Measurements from ENCODE around the gene MAGI1. TPM values are rescaled to one million over a fixed set of nuclear protein-coding genes. Genes with fewer than 3 reads are reported as not detected.

The MAGI1 gene
- total RNA-seq, 1 experiment from 2014 or later: 38.6 TPM

DNA sequence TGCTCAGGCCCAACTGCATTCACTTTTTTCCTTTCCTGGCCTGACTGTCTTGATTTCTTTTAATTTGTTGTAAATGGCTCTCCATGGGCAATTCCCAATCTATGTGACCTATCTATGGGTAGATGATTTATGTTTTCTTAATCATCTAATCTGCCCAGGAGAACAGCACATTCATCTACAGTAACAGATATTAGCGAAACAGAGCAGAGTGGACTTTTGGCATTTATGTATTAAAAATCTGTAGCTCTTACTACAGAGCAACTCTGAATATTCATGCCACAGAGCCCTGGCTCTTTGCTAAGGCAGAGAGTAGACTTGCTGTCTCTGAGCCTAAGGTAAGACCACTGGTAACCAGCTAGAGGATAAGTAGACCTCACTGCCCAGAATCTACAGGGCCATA lies 676.0 kb downstream of the MAGI1 start:
- H3K27me3 ChIP-seq (ENCODE audit: insufficient read depth, low read length): no peaks in the 10 kb centered on the region
- H3K9me2 ChIP-seq (ENCODE audit: insufficient read depth): no peaks in the 10 kb centered on the region
- H3K36me3 ChIP-seq (ENCODE audit: control insufficient read depth in 1 of 2, insufficient read depth in 2 of 2, low read length in 2 of 2): peaks cover 0 to 3% of the 10 kb centered on the region in 2 experiments; a peak in 1 of 4 replicates
- no peak overlapping the region for H2AFZ ChIP-seq (ENCODE audit: low read depth, low read length, poor library complexity, severe bottlenecking)
- ChIA-PET POLR2A (no interaction called here), RAD21 (ENCODE audit: low non-redundant PET in 1 of 2, low total read pairs in 2 of 2, uncharacterized antibody in 2 of 2, unreplicated experiment in 2 of 2) (no interaction called here), CTCF (no interaction called here)
- H3K4me1 ChIP-seq (ENCODE audit: control insufficient read depth in 1 of 2, insufficient read depth in 2 of 2, low read length in 2 of 2): no peaks in the 10 kb centered on the region
- H3K4me2 ChIP-seq (ENCODE audit: low read length): no peak overlapping the region
- no peaks in the 10 kb centered on the region for H3K9me3 ChIP-seq (ENCODE audit: control insufficient read depth in 1 of 2, insufficient read depth in 1 of 2, low read depth in 1 of 2, low read length in 2 of 2)
- H3K4me3 ChIP-seq (replicated peaks in 1 of 2; ENCODE audit: low read depth in 1 of 2, low read length in 2 of 2): no peak overlapping the region
- ATAC-seq (no peak), DNase-seq (ENCODE audit: low read depth, low spot score) (no peak)
- H4K20me1 ChIP-seq (ENCODE audit: insufficient read depth): no peaks in the 10 kb centered on the region
- BruUV-seq (replicated peaks): no TSS peak
- no peak overlapping the region for H3K27ac ChIP-seq (ENCODE audit: low read depth, low read length)
- H3K79me2 ChIP-seq (ENCODE audit: insufficient read depth, low read length): no peaks in the 10 kb centered on the region
- TF ChIP-seq POLR2A (IDR thresholded peaks at IDR 0.05; ENCODE audit: borderline replicate concordance, extremely low read depth, insufficient read depth, insufficient read length) (no peak), ZBTB33 (IDR thresholded peaks at IDR 0.05; ENCODE audit: extremely low read depth, insufficient replicate concordance, low read length) (no peak), FOSL1 (IDR thresholded peaks at IDR 0.05; ENCODE audit: low read depth) (no peak)
- intact Hi-C loops (cut with micrococcal nuclease): no loop called here
- H3K9ac ChIP-seq (ENCODE audit: low read length): no peak overlapping the region

DNA sequence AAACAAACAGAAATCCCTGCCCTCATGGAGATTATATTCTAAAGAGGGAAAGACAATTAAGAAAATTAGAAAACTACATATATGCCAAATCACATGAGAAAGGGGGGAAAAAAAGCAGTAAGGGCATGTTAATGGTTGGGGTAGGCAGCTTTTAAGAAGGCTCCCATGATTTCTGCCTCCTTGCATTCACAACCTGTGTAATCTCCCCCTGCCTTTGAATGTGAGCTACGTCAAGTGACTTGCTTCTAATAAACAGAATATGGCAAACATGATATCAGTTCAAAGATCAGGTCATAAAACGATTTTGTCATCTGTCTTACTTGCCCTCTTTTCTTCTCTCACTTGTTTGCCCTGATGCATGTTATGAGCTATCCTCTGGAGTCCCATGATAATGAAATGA lies 677.3 kb downstream of the MAGI1 start:
- ChIA-PET RAD21 (ENCODE audit: low non-redundant PET in 1 of 2, low total read pairs in 2 of 2, uncharacterized antibody in 2 of 2, unreplicated experiment in 2 of 2) (no interaction called here), CTCF (no interaction called here), POLR2A (no interaction called here)
- H3K4me3 ChIP-seq (replicated peaks in 1 of 2; ENCODE audit: low read depth in 1 of 2, low read length in 2 of 2): no peak overlapping the region
- no peak overlapping the region for H3K27ac ChIP-seq (ENCODE audit: low read depth, low read length)
- no peak overlapping the region for H2AFZ ChIP-seq (ENCODE audit: low read depth, low read length, poor library complexity, severe bottlenecking)
- no peak for ATAC-seq
- no peak overlapping the region for H3K9ac ChIP-seq (ENCODE audit: low read length)
- H3K4me2 ChIP-seq (ENCODE audit: low read length): no peak overlapping the region
- intact Hi-C loops (cut with micrococcal nuclease): no loop called here
- H3K36me3 ChIP-seq (ENCODE audit: control insufficient read depth in 1 of 2, insufficient read depth in 2 of 2, low read length in 2 of 2): peaks cover 0 to 3% of the 10 kb centered on the region in 2 experiments; a peak in 1 of 4 replicates
- H3K9me2 ChIP-seq (ENCODE audit: insufficient read depth): no peaks in the 10 kb centered on the region
- BruUV-seq (replicated peaks): no TSS peak
- H3K27me3 ChIP-seq (ENCODE audit: insufficient read depth, low read length): no peaks in the 10 kb centered on the region
- no peaks in the 10 kb centered on the region for H4K20me1 ChIP-seq (ENCODE audit: insufficient read depth)
- no peaks in the 10 kb centered on the region for H3K79me2 ChIP-seq (ENCODE audit: insufficient read depth, low read length)
- no peak for DNase-seq (ENCODE audit: low read depth, low spot score)
- no peaks in the 10 kb centered on the region for H3K4me1 ChIP-seq (ENCODE audit: control insufficient read depth in 1 of 2, insufficient read depth in 2 of 2, low read length in 2 of 2)
- H3K9me3 ChIP-seq (ENCODE audit: control insufficient read depth in 1 of 2, insufficient read depth in 1 of 2, low read depth in 1 of 2, low read length in 2 of 2): no peaks in the 10 kb centered on the region
- no peak for TF ChIP-seq ZBTB33 (IDR thresholded peaks at IDR 0.05; ENCODE audit: extremely low read depth, insufficient replicate concordance, low read length)
- TF ChIP-seq EZH2phosphoT487 (IDR thresholded peaks at IDR 0.05; ENCODE audit: borderline replicate concordance): no peak
- TF ChIP-seq JUND (IDR thresholded peaks at IDR 0.05): no peak
- TF ChIP-seq TCF7L2 (IDR thresholded peaks at IDR 0.05; ENCODE audit: borderline replicate concordance, extremely low read depth, insufficient read depth, insufficient read length): no peak
- no peak for TF ChIP-seq CTCF (IDR thresholded peaks at IDR 0.05 in 2 of 3, conservative IDR thresholded peaks at IDR 0.05 in 1 of 3; ENCODE audit: borderline replicate concordance in 1 of 3, insufficient read depth in 1 of 3, low read depth in 2 of 3, low read length in 2 of 3)
- TF ChIP-seq RAD21 (IDR thresholded peaks at IDR 0.05; ENCODE audit: low read depth): no peak
- TF ChIP-seq SP1 (IDR thresholded peaks at IDR 0.05; ENCODE audit: low read depth): no peak
- TF ChIP-seq, protein P1, sequence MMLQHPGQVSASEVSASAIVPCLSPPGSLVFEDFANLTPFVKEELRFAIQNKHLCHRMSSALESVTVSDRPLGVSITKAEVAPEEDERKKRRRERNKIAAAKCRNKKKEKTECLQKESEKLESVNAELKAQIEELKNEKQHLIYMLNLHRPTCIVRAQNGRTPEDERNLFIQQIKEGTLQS (IDR thresholded peaks at IDR 0.05): no peak
- TF ChIP-seq SRF (IDR thresholded peaks at IDR 0.05; ENCODE audit: low read depth): no peak
- TF ChIP-seq SIN3A (IDR thresholded peaks at IDR 0.05; ENCODE audit: low read depth): no peak
- no peak for TF ChIP-seq EGR1 (IDR thresholded peaks at IDR 0.05; ENCODE audit: low read depth)
- no peak for TF ChIP-seq POLR2AphosphoS5 (IDR thresholded peaks at IDR 0.05; ENCODE audit: low read depth, low read length)
- no peak for TF ChIP-seq MAX (IDR thresholded peaks at IDR 0.05)
- no peak for TF ChIP-seq CEBPB (IDR thresholded peaks at IDR 0.05; ENCODE audit: low read depth)
